AG04450 (cell line): ENCODE results near the gene DIP2B. TPM values are rescaled to one million over a fixed set of nuclear protein-coding genes. Genes with fewer than 3 reads are reported as not detected.

Experiments
- CTCF ChIA-PET: fragments of 300-600, 350-600 bp; formaldehyde crosslinking; extraction: SDS; loops from one replicate; lab custom pipeline; 2022; ENCODE audit warnings: antibody characterized with exemption, inconsistent platforms; lab: Charles Lee
- POLR2A ChIA-PET: fragments of 350-600 bp; formaldehyde crosslinking; extraction: SDS; loops from one replicate; lab custom pipeline; 2021; ENCODE audit warnings: antibody characterized with exemption, inconsistent platforms; lab: Yijun Ruan, JAX
- DNase-seq: peaks from one replicate; pipeline ENCODE4 v3.0.0-alpha.2; 2011; ENCODE audit warnings: low read depth, low spot score
- H3K27ac ChIP-seq: one replicate; pipeline ENCODE4 v1.5.1; 2012; ENCODE audit warnings: low read depth, low read length, control low read depth
- H3K27me3 ChIP-seq: one replicate; pipeline ENCODE4 v1.6.0; 2012; ENCODE audit warnings: low read length; ENCODE audit not compliant: control insufficient read depth, insufficient read depth
- H3K4me3 ChIP-seq: 2 replicates; pipeline ENCODE4 v1.5.1; 2011; ENCODE audit warnings: mild to moderate bottlenecking, low read depth, low read length, control low read depth
- H3K9me3 ChIP-seq: 2 replicates; pipeline ENCODE4 v1.5.1; 2012; ENCODE audit warnings: low read length; ENCODE audit not compliant: control insufficient read depth, insufficient read depth
- polyA plus RNA-seq: library from polyadenylated mRNA; depleted of rRNA; stranded (reverse); fragments of >200 nt; gene quantifications from 2 replicates; pipeline ENCODE4 v1.2.3, GENCODE V29; 2011
- TF ChIP-seq, protein P1 (sequence below): IDR thresholded peaks from 2 replicates; pipeline ENCODE4 v1.5.1; 2011; ENCODE audit warnings: low read depth, low read length, control low read depth, inconsistent platforms

DIP2B gene
- polyA plus RNA-seq, 1 experiment = 22.0 TPM

- Histone ChIP-seq H3K27me3 (no peaks in the 10 kb centered on the region), H3K4me3 (no peak overlapping the region), H3K9me3 (no peaks in the 10 kb centered on the region), H3K27ac (no peak overlapping the region)
- ChIA-PET CTCF (no interaction called here), POLR2A (no interaction called here)
- no peak for DNase-seq
- TF ChIP-seq, protein P1, sequence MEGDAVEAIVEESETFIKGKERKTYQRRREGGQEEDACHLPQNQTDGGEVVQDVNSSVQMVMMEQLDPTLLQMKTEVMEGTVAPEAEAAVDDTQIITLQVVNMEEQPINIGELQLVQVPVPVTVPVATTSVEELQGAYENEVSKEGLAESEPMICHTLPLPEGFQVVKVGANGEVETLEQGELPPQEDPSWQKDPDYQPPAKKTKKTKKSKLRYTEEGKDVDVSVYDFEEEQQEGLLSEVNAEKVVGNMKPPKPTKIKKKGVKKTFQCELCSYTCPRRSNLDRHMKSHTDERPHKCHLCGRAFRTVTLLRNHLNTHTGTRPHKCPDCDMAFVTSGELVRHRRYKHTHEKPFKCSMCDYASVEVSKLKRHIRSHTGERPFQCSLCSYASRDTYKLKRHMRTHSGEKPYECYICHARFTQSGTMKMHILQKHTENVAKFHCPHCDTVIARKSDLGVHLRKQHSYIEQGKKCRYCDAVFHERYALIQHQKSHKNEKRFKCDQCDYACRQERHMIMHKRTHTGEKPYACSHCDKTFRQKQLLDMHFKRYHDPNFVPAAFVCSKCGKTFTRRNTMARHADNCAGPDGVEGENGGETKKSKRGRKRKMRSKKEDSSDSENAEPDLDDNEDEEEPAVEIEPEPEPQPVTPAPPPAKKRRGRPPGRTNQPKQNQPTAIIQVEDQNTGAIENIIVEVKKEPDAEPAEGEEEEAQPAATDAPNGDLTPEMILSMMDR = no peak
Measured at GRCh38 chr12:50626026-50626425, 121.2 kb downstream of the DIP2B start.

DNA sequence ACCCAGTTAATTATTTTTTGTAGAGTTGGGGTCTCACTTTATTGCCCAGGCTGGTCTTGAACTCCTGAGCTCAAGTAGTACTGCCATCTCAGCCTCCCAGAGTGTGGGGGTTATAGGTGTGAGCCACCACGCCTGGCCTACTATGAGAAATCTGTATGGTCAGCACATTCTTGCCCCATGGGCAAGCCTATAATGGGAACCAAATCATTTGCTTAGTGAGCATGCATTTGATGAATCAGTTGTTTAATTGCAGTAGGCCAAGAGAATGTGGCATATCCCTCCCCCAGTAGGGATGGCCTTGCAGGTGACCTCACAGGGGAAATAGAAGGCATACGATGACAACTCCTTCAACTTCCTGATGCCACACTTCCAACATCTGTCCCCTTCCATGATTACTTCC lies 122.7 kb downstream of the DIP2B start:
- ChIA-PET CTCF (no interaction called here), POLR2A (no interaction called here)
- H3K4me3 ChIP-seq = no peak overlapping the region
- no peaks in the 10 kb centered on the region for H3K27me3 ChIP-seq
- H3K27ac ChIP-seq = no peak overlapping the region
- no peak for DNase-seq
- H3K9me3 ChIP-seq = no peaks in the 10 kb centered on the region
- TF ChIP-seq, protein P1 = no peak

DNA sequence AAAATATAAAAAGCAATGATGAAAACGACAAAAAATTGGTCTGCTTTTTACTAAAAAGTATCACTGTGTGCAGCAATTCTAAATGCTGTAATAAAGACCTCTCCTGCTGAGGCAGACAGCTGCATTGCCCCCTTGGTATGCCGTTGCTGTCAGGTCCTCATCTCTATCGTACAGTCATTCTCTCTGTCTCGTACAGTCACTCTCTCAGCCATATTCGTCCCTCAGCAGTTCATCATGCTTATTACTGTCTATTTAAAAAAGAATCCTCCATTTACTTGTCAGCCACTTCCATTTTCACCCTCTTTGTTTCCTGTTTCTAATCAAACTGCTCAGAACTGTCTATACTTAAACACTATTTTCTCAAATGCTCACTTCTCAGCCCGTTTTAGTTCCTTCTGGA lies 123.6 kb downstream of the DIP2B start:
- ChIA-PET CTCF (no interaction called here), POLR2A (no interaction called here)
- H3K27me3 ChIP-seq = no peaks in the 10 kb centered on the region

DNA sequence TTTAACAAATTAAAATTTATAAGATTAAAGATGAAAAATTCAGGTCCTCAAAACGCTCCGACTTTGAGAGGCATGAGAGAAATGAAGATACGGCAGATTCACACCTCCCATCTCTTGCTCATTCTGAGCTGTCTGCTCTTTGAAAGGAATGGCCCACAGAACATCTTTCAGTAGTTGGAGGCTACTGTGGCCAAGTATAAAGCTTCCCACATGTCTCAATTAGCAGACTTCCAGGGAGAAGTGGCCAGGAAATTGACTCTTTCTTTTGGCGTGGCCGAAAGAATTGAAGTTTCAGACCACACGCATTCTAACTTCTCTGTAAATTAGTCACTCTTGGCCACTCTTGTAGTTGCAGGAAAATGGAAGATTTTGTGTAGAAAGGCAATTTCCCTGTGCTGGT lies 129.2 kb downstream of the DIP2B start:
- H3K27ac ChIP-seq = no peak overlapping the region
- TF ChIP-seq, protein P1 = no peak
- POLR2A ChIA-PET = no interaction called here
- H3K9me3 ChIP-seq = no peaks in the 10 kb centered on the region
- H3K4me3 ChIP-seq = no peak overlapping the region
- DNase-seq = no peak
- CTCF ChIA-PET = interaction anchor here (0.9 kb wide), 1 partner anchor 130 kb away, joined by 3 read pairs; the partner anchor contains the start of gene DIP2B
- no peaks in the 10 kb centered on the region for H3K27me3 ChIP-seq

More for the DNA sequence above, 123.6 kb downstream of the DIP2B start:
- no peak overlapping the region for H3K4me3 ChIP-seq
- no peak for DNase-seq
- no peaks in the 10 kb centered on the region for H3K9me3 ChIP-seq
- TF ChIP-seq, protein P1 = no peak
- no peak overlapping the region for H3K27ac ChIP-seq

GRCh38 chr12:50634379-50634778 lies 129.6 kb downstream of the DIP2B start:
- no peak overlapping the region for H3K27ac ChIP-seq
- CTCF ChIA-PET = interaction anchor here (0.9 kb wide), 1 partner anchor 130 kb away, joined by 3 read pairs; the partner anchor contains the start of gene DIP2B

More at GRCh38 chr12:50634379-50634778, 129.6 kb downstream of the DIP2B start:
- Histone ChIP-seq H3K9me3 (no peaks in the 10 kb centered on the region), H3K4me3 (no peak overlapping the region), H3K27me3 (no peaks in the 10 kb centered on the region)
- POLR2A ChIA-PET = no interaction called here
- DNase-seq = no peak
- TF ChIP-seq, protein P1 = no peak
